K562 (cell line): Measurements from ENCODE around the gene WDPCP. TPM values are rescaled to one million over a fixed set of nuclear protein-coding genes. Genes with fewer than 3 reads are reported as not detected.

Experiments
- ATF3 ChIP-seq, 2 experiments: fragments of 450-650 bp in 1 of 2; sonication (generic) in 1 of 2; formaldehyde crosslinking in 1 of 2; IDR thresholded peaks in 1 of 2; conservative IDR thresholded peaks in 1 of 2; 2 replicates each; pipeline versions ENCODE4 v1.6.1 to v1.8.1; 2016 to 2023; ENCODE audit warnings: mild to moderate bottlenecking in 2 of 2, moderate library complexity in 2 of 2, inconsistent platforms in 1 of 2, missing genetic modification reagents in 1 of 2
- EZH2 ChIP-seq: IDR thresholded peaks from 2 replicates; pipeline ENCODE4 v1.6.1; 2012; ENCODE audit warnings: low read depth, mild to moderate bottlenecking, inconsistent platforms, low read length, borderline replicate concordance
- FOXO4 ChIP-seq: fragments of 450-650 bp; formaldehyde crosslinking; IDR thresholded peaks from 2 replicates; pipeline ENCODE4 v1.4.0; 2020; ENCODE audit warnings: mild to moderate bottlenecking, moderate library complexity
- GATA2 ChIP-seq: sonication (generic); formaldehyde crosslinking; IDR thresholded peaks from 2 replicates; pipeline ENCODE4 v1.4.0; 2020; ENCODE audit warnings: mild to moderate bottlenecking, missing genetic modification reagents
- MNT ChIP-seq, 2 experiments: fragments of 450-650 bp; conservative IDR thresholded peaks; 2 replicates each; pipeline ENCODE4 v1.6.1; 2017; ENCODE audit warnings: mild to moderate bottlenecking in 2 of 2, moderate library complexity in 2 of 2
- TAF1 ChIP-seq: IDR thresholded peaks from 2 replicates; pipeline ENCODE4 v1.6.1; 2011; ENCODE audit warnings: mild to moderate bottlenecking, low read length, moderate library complexity; ENCODE audit not compliant: insufficient read depth, control insufficient read depth, severe bottlenecking; ENCODE audit errors: extremely low read depth
- TAF15 ChIP-seq: fragments of 200-400 bp; formaldehyde crosslinking; IDR thresholded peaks from 2 replicates; pipeline ENCODE4 v1.6.1; 2017; ENCODE audit warnings: mild to moderate bottlenecking, low read depth, low read length, moderate library complexity
- TCF3 ChIP-seq: sonication (generic); formaldehyde crosslinking; IDR thresholded peaks from 2 replicates; pipeline ENCODE4 v1.4.0; 2020; ENCODE audit warnings: mild to moderate bottlenecking, missing genetic modification reagents
- polyA plus RNA-seq, 8 experiments: library from polyadenylated mRNA; depleted of rRNA in 4 of 8; stranded (reverse) in 5 of 8; unstranded in 3 of 8; fragments of >200 nt; fragmentation: Nextera tagmentation in 2 of 8; fragmentation: Illumina TruSeq in 1 of 8; extraction: Ambion mirVana in 2 of 8; extraction: Trizol in 1 of 8; gene quantifications; 2 replicates each; pipeline versions ENCODE4 v1.2.1 to v1.2.3, GENCODE V29; 2011 to 2014; ENCODE audit warnings: inconsistent platforms in 1 of 8, missing spikeins in 1 of 8
- total RNA-seq, 7 experiments: library from RNA; depleted of rRNA in 6 of 7; stranded (reverse); fragments of >200 nt in 6 of 7; fragmentation: Illumina TruSeq in 2 of 7; extraction: Trizol in 2 of 7; gene quantifications; 2 replicates each; pipeline versions ENCODE4 v1.2.1 to v1.2.3, GENCODE V29; 2011 to 2021; ENCODE audit warnings: low replicate concordance in 1 of 7

The WDPCP gene
- total and polyA plus RNA-seq, 9 of the 15 experiments (the other 6 are each of a cell fraction or from before 2014, with no cell fraction given), result 1.4 to 6.4 (median 5.5) TPM

GRCh38 chr2:63614983-63615945, 27.0 kb upstream of the WDPCP start (continued):
- TF ChIP-seq ATF3 (IDR thresholded peaks at IDR 0.05), result no peak
- no peak for TF ChIP-seq ATF3 (CRISPR knock-in tag; conservative IDR thresholded peaks at IDR 0.05)
- TF ChIP-seq GATA2 (CRISPR knock-in tag), result peak; percentile 37; the same call in 1 of the 2 replicates
- no peak for TF ChIP-seq MNT (conservative IDR thresholded peaks at IDR 0.05)
- TF ChIP-seq FOXO4 (CRISPR knock-in tag), result no peak
- TF ChIP-seq TAF15, result no peak
- no peak for TF ChIP-seq EZH2
- no peak for TF ChIP-seq TAF1
- TF ChIP-seq TCF3, result peak; percentile 48; the same call in 1 of the 2 replicates
- TF ChIP-seq, all 486 proteins: peak for 13
